ENCODE results near the gene RDH13.

- TF ChIP-seq CTCF (IDR thresholded peaks at IDR 0.05) (no peak), POLR2A (IDR thresholded peaks at IDR 0.05) (no peak)
Observed at GRCh38 chr19:55112246-55112776, 49.4 kb upstream of the RDH13 start.

Measured in lower leg skin (tissue), 3 donors.